Heart left ventricle (tissue), 13 donors: Measurements from ENCODE around the gene TLCD3B.

Experiments
- CTCF ChIP-seq, 12 donors: fragments of 200-600 bp; sonication (generic) in 4 of 12; IDR thresholded peaks; one replicate each; pipeline versions ENCODE4 v1.5.0 to v1.8.0; 2018 to 2022; ENCODE audit warnings: antibody characterized with exemption in 12 of 12, mild to moderate bottlenecking in 5 of 12
- POLR2A ChIP-seq, 2 donors: fragments of 450-650 bp; IDR thresholded peaks; one replicate each; pipeline ENCODE4 v1.6.1; 2017; ENCODE audit warnings: antibody characterized with exemption in 2 of 2, mild to moderate bottlenecking in 2 of 2, moderate library complexity in 2 of 2
- donor health status: ischemic (EF 13 %, LVEDD 7.1; RV severe dilation, severe dysfunction).
- donor health status: DM: no; HTN: yes; CAD: no.
- donor health status: DM: no; HTN: no; CAD: no.
- donor health status: ischemic (EF 25% LVEDD 6.9; RV normal size, moderate dysfunction).
- donor health status: ischemic (EF 25% LVEDD 5.7; RV mildly dilated, moderate dysfunction).
- donor health status: ischemic (EF 35%, LVEDD 5.7; RV mildly dilated, moderate dysfunction).
- donor health status: nonischemic (EF 11% LVEDD 7.7; RV severe dilation, severe dysfunction).
- donor health status: DM: yes; HTN: yes; CAD: no.
- donor health status: PGD.
- donor health status: ischemic (EF 29% LVEDD 5.4; RV normal size, mild dysfunction).
- donor health status: nonischemic (EF 23%, LVEDD 6.1; RV moderate dilation, normal function).

GRCh38 chr16:30046588-30046987 lies 15.5 kb upstream of the TLCD3B start:
- TF ChIP-seq CTCF (IDR thresholded peaks at IDR 0.05) (no peak), POLR2A (IDR thresholded peaks at IDR 0.05) (no peak)
